HS-27A (cell line): ENCODE results near the gene SRPK2.

Experiments
- DNase-seq: peaks from one replicate; pipeline ENCODE4 v3.0.0-alpha.2; 2012; ENCODE audit warnings: low read depth, missing footprints

The SRPK2 gene

GRCh38 chr7:105133986-105134655 lies 254.6 kb downstream of the SRPK2 start:
- DNase-seq, result no peak

DNA sequence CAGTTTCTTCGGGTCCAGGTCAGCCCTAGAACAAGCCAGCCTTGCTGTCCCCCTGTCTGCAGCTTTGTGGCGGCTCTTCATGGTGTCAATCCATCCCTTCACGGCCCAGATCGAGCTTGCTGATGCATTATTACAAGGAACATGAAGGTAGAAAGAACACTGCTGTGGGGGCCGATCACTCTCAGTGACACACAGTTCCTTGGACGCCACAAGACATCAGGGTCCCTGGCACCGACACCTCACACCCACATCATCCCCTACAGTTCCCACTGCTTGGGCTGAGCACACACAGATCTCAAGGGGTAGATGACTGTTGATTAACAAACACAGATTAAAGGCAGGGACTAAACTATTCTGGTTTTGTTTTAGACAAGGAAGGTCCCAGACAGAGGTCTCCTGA lies 255.4 kb downstream of the SRPK2 start:
- no peak for DNase-seq

- no peak for DNase-seq
Measured at GRCh38 chr7:105132835-105133234, 255.9 kb downstream of the SRPK2 start.

- DNase-seq, result no peak
Measured at GRCh38 chr7:105132335-105132734, 256.4 kb downstream of the SRPK2 start.

- DNase-seq, result no peak
Measured at GRCh38 chr7:105131890-105132289, 256.8 kb downstream of the SRPK2 start.

DNA sequence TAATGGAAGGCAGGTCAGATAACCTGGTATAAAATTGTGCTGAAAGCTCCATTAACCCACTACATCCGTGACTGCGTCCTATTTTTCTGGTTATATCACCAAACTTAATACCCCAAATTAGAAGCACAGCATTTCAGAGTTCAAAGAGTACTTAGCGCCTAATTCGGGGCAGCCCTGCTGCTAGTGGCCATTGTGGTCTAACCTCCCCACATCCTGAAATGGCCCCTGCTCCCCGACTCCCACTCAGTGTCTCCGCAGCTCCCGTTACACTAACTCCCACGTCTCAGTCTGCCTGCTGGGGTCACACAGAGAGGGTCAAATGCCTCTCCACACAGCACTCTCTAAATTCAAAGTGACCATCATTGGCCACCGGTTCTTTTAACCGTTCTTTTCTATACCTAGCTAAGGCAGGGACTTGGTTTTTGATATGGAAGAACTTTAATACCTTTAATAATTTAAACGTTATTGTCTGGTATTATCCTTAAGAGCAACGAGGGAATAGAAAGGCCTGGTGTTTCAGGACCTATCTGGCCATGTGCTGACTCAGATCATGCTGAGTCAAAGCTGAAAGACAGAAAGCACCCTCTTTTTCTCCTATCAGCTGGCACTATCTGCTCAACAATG lies 257.6 kb downstream of the SRPK2 start:
- DNase-seq, result no peak

- DNase-seq, result no peak
Measured at GRCh38 chr7:105130580-105130979, 258.1 kb downstream of the SRPK2 start.

DNA sequence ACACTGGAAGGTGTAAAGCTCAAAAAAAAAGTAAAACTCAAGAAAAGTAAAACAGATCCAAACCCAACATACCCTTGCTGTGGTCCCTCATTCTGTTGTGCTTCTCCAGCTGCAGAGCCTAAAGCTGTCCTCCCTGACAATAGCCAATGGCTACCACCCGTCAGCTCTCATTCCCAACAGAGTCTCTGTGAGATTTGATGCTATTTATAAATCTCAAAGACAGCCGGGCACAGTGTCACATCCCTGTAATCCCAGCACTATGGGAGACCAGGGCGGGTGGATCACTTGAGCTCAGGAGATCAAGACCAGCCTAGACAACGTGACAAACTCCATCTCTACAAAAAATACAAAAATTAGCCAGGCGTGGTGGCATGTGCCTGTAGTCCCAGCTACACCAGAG lies 258.7 kb downstream of the SRPK2 start:
- DNase-seq, result no peak

DNA sequence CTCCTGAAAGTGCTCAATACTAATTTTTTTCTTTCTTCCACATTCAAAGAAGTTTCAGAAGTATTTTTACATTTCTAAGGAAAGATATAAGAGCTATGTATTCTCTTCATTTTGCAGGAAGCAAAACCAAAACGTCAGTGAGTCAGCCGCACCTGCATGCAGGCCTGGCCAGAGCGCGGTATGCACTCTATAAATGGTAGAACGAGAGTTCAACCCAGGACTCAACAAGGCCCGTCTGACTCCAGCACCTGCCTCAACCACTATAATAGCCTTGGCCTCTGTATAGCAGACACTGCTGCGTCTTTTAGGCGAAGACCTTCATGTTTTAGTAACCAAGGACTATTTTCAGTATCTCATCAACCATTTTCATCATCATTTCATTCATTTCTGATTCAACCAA lies 261.5 kb downstream of the SRPK2 start:
- no peak for DNase-seq

DNA sequence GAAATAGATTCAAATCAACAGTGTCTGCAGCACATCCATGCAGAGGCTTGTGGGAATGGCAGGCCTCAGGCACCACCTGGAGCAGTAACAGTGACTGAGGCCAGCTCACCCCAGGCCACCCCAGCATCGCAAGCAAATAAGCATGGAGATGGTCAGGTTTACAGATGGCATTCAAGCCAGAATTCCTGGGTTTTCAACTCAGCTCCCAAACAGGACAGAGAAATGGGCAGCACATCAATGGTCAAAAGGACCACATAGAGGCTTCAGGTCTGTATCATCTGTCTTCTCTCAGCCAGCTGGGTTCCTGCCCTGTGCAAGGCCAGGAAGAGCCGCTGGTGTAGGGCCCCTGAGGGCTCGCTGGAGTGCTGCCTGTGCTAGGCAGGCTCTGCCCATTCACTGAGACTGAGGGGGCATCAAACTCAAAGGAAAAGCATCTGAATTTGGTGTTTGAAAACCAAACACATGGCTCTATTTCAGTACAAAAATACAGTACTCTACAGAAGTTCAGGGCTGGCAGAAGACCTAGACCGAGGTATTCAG lies 262.2 kb downstream of the SRPK2 start:
- DNase-seq, result no peak

GRCh38 chr7:105125745-105126144 lies 263.0 kb downstream of the SRPK2 start:
- DNase-seq, result no peak

- DNase-seq, result no peak
Measured at GRCh38 chr7:105122619-105123018, 266.1 kb downstream of the SRPK2 start.

DNA sequence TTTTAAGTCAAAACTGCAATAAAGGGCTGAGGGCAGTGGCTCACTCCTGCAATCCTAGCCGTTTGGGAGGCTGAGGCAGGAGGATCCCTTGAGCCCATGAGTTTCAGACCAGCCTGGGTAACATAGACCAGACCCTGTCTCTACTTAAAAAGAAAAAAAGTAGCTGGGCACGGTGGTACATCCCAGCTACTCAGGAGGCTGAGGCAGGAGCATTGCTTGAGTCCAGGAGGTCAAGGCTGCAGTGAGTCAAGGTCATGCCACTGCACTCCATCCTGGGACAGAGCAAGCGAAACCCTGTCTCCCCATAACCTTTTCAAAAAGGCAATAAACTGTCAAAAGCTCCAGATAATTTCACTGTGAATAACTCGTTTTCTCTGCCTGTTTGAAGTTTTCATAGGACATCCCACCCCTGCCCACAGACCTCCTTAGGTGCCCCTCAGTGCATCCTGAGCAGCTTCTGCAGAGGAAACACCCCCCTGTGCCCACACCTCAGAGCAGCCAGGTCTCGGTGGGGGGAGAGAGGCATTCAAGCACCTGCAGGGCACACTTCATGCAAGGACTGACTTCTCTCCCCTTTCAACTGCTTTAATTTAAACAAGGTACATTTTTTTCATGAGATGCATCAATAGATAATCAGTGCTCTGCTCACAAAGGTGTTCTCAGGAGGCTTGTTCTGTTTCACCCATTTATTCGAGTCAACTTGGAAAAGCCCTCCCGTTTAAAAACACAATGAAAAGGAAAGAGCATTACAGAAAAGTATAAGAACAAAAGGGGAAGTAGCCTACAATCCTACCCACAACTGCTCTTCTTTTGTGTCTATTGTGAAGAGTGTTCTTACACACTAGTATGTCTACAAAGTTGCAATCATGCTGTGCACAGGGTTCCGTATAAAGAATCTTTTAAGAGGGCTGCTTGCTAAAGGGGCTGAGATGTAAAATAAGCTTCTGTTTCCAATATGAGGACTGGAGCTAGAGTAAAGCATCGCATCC lies 269.8 kb downstream of the SRPK2 start:
- no peak for DNase-seq

DNA sequence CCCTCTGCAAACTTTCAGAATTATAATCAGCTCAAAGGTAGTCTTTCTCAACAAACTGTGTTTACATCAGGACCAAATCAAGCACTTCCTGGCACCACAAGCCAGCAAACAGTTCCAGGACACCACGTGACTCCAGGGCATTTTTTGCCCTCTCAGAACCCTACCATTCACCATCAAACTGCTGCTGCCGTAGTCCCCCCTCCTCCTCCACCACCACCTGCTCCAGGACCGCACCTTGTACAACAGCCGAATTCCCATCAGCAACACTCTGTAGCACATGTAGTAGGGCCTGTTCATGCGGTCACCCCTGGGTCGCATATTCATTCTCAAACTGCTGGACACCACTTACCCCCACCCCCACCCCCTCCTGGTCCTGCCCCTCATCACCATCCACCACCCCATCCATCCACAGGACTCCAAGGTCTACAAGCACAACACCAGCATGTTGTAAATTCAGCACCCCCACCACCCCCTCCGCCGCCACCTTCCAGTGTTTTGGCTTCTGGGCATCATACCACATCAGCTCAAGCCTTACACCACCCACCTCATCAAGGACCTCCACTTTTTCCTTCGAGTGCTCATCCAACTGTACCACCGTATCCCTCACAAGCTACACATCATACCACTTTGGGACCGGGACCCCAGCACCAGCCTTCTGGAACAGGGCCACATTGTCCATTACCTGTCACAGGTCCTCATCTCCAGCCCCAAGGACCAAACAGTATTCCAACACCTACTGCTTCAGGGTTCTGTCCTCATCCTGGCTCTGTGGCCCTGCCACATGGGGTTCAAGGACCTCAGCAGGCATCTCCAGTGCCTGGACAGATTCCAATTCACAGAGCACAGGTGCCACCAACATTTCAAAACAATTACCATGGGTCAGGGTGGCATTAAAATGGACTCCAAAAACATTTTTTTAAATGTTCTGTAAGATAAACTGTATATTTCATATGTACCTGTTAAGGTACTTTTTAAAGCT lies 276.0 kb downstream of the SRPK2 start:
- DNase-seq, result no peak

DNA sequence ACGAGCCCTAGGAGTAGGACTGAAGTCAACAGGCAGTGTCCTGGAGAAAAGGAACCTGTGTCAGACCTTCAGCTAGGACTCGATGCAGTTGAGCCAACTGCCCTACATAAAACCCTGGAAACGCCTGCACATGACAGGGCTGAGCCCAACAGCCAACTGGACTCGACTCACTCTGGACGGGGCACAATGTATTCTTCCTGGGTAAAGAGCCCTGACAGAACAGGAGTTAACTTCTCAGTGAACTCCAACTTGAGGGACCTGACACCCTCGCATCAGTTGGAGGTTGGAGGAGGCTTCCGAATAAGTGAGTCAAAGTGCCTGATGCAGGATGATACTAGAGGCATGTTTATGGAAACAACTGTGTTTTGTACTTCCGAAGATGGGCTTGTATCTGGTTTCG lies 281.3 kb downstream of the SRPK2 start:
- DNase-seq, result no peak

DNA sequence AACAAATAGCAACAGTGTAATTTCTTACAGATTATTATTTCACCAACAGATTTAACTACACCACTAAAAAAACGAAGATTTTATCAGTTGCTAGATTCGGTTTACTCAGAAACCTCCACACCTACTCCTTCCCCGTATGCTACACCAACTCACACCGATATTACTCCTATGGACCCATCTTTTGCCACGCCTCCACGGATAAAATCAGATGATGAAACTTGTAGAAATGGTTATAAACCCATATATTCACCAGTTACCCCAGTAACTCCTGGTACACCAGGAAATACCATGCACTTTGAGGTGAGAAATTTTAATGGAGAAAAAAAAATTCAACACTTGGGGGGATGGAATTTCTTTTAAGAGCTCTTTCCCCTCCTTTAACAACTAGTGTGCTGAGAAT lies 282.2 kb downstream of the SRPK2 start:
- no peak for DNase-seq

- DNase-seq, result no peak
Measured at GRCh38 chr7:105105579-105105978, 283.1 kb downstream of the SRPK2 start.

GRCh38 chr7:105102557-105103352 lies 286.0 kb downstream of the SRPK2 start:
- DNase-seq, result no peak

DNA sequence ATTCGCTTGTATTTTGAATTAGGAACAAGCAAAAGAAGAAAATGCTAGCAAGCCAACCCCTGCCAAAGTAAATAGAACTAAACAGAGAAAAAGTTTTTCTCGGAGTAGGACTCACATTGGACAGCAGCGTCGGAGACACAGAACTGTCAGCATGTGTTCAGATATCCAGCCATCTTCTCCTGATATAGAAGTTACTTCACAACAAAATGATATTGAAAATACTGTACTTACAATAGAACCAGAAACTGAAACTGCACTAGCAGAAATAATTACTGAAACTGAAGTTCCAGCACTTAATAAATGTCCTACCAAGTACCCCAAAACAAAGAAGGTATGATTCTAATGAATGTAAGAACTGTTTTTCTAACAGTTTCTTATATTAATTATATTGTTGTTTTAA lies 286.9 kb downstream of the SRPK2 start:
- DNase-seq, result no peak

DNA sequence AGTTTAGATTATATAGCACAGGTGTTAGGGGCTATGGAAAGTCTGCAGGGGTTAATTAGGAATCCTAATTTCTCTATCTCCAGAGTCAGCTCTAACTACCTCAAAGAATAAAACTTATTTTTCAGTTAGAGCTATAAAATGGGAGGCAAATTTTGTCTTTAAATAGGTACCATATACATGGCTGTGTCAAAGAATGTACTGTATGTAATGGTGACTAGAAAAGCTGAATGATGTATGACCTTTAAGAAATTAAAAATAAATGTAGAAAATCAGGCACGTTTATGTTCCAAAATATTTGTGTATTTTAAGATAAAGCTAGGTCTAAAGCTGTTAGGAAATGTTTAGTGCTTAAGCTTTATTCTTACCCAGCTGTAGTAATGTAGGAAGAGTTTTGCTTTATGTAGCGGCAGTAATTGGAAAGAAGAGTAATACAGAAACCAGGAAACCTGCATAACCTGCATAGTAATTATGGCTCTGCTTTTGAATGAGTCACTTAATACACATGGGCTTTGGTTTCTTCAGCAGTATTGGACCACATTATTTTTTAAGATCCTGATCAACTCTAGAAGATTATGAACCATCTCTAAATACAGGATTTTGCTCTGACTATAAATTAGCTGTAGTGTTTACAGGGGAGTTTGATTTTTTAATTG lies 289.7 kb downstream of the SRPK2 start:
- DNase-seq, result no peak
